Right lobe of liver (tissue), 6 donors: ENCODE results near the gene GHR. TPM values are rescaled to one million over a fixed set of nuclear protein-coding genes. Genes with fewer than 3 reads are reported as not detected.

Source experiments
- ATAC-seq, 4 donors: fragments of 200-7000 bp; cut with Tn5 transposase; one replicate each; pipeline ENCODE4 v1.9.1; 2020; ENCODE audit warnings: mild to moderate bottlenecking in 4 of 4, moderate library complexity in 4 of 4
- DNase-seq, 3 donors: peaks; one replicate each; pipeline ENCODE4 v3.0.0-alpha.2; 2020
- H3K27ac ChIP-seq, 3 donors: fragments of 200-600 bp; one replicate each; pipeline ENCODE4 v1.8.0; 2022
- H3K27me3 ChIP-seq, 2 donors: fragments of 200-600 bp; one replicate each; pipeline ENCODE4 v1.8.0; 2022
- H3K36me3 ChIP-seq, 4 donors: fragments of 200-600 bp; sonication (generic) in 1 of 4; one replicate each; pipeline versions ENCODE4 v1.5.1 to v1.8.0; 2017 to 2022; ENCODE audit warnings: control low read depth in 1 of 4
- H3K4me1 ChIP-seq, 4 donors: fragments of 200-600 bp; sonication (generic) in 1 of 4; one replicate each; pipeline versions ENCODE4 v1.5.1 to v1.8.0; 2017 to 2022; ENCODE audit warnings: control low read depth in 1 of 4
- H3K4me3 ChIP-seq, 3 donors: fragments of 200-600 bp; one replicate each; pipeline ENCODE4 v1.8.0; 2022
- H3K9me3 ChIP-seq, 4 donors: fragments of 200-600 bp; sonication (generic) in 1 of 4; one replicate each; pipeline versions ENCODE4 v1.5.1 to v1.8.0; 2017 to 2022; ENCODE audit warnings: control low read depth in 1 of 4
- POLR2A ChIP-seq: fragments of 450-650 bp; IDR thresholded peaks from one replicate; pipeline ENCODE4 v1.6.1; 2017; ENCODE audit warnings: antibody characterized with exemption, mild to moderate bottlenecking
- whole genome bisulfite sequencing: methylation state at CpG from one replicate; pipeline ENCODE4 v1.1.6; 2018; ENCODE audit warnings: low coverage, low lambda C conversion rate; ENCODE audit not compliant: insufficient coverage; ENCODE audit errors: missing lambda C conversion rate; 5-methylcytosine and 5-hydroxymethylcytosine counted together
- intact Hi-C, 2 donors: fragments of 100-400 bp; cut with DNase I; formaldehyde crosslinking; loops; one replicate each; pipeline versions ENCODE4 v1.11.2 to v1.14.1; 2022
- total RNA-seq, 6 experiments: library from RNA; depleted of rRNA in 2 of 6; stranded (reverse); fragments of >200 nt in 2 of 6; fragmentation: NEBNext Ultra II Directional in 3 of 6; extraction: Animal tissue kit (Norgen Biotek cat#: 25700) in 3 of 6; gene quantifications; one replicate each; pipeline versions ENCODE4 v1.1.0 to v1.2.4, GENCODE V29; 2016 to 2023
- TF ChIP-seq, protein P1 (sequence below), 4 donors: fragments of 200-600 bp in 3 of 4; fragments of 450-650 bp in 1 of 4; IDR thresholded peaks; one replicate each; pipeline versions ENCODE4 v1.5.1 to v1.8.0; 2016 to 2022; ENCODE audit warnings: antibody characterized with exemption in 4 of 4, mild to moderate bottlenecking in 2 of 4
- donor health status: DM: no; HTN: yes; CAD: no.
- donor health status: DM: no; HTN: no; CAD: no.
- donor health status: DM: no; HTN: no; CAD: no.
- donor health status: DM: no; HTN: yes; CAD: no.
- donor health status: DM: no; HTN: yes; CAD: no.

The GHR gene
- total RNA-seq, 6 experiments from 2014 or later = 25.9 to 90.7 (median 71.9) TPM

- Histone ChIP-seq H3K36me3 (no peaks in the 10 kb centered on the region), H3K27me3 (no peaks in the 10 kb centered on the region), H3K4me3 (no peak overlapping the region), H3K27ac (no peak overlapping the region), H3K4me1 (peaks cover 0 to 8% (median 0%) of the 10 kb centered on the region in 4 donors), H3K9me3 (no peaks in the 10 kb centered on the region)
- no peak for DNase-seq
- TF ChIP-seq POLR2A = no peak
- TF ChIP-seq, protein P1, sequence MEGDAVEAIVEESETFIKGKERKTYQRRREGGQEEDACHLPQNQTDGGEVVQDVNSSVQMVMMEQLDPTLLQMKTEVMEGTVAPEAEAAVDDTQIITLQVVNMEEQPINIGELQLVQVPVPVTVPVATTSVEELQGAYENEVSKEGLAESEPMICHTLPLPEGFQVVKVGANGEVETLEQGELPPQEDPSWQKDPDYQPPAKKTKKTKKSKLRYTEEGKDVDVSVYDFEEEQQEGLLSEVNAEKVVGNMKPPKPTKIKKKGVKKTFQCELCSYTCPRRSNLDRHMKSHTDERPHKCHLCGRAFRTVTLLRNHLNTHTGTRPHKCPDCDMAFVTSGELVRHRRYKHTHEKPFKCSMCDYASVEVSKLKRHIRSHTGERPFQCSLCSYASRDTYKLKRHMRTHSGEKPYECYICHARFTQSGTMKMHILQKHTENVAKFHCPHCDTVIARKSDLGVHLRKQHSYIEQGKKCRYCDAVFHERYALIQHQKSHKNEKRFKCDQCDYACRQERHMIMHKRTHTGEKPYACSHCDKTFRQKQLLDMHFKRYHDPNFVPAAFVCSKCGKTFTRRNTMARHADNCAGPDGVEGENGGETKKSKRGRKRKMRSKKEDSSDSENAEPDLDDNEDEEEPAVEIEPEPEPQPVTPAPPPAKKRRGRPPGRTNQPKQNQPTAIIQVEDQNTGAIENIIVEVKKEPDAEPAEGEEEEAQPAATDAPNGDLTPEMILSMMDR (IDR thresholded peaks at IDR 0.05) = peak; percentile 53 to 57 (median 54)
- WGBS = 16% methylated on average over 3 of the region's 3 CpGs
- ATAC-seq = peak; percentile 71 to 88 (median 82)
- intact Hi-C loops = no loop called here
Observed at GRCh38 chr5:42767491-42768105, 344.4 kb downstream of the GHR start.

DNA sequence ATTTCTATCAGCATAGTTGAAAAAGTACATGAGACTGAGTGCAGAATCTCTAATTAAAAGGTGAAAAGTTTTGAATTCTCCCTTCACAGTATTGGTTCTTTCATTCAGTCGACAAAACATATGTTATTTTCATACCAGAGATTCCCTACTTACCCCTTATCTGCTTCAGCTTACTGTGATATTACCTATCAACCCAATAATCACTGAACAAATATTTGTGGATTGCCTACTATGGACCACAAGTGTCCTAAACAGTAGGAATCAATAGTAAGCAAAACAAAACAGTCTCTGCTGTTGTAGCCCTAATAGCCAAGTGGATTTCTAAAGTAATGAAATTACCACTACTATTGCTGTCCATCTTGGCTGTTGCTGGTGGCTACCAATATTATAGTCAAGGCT lies 344.9 kb downstream of the GHR start:
- no peak overlapping the region for H3K4me3 ChIP-seq
- no peak overlapping the region for H3K27ac ChIP-seq
- DNase-seq (no peak), ATAC-seq (peak; percentile 53 to 75 (median 63))
- intact Hi-C loops = no loop called here
- 15% methylated on average over 1 of the region's 1 CpG for WGBS
- H3K36me3 ChIP-seq = no peaks in the 10 kb centered on the region
- no peaks in the 10 kb centered on the region for H3K27me3 ChIP-seq
- TF ChIP-seq POLR2A = no peak
- TF ChIP-seq, protein P1 (IDR thresholded peaks at IDR 0.05) = no peak
- peaks cover 0 to 8% (median 0%) of the 10 kb centered on the region in 4 donors for H3K4me1 ChIP-seq
- no peaks in the 10 kb centered on the region for H3K9me3 ChIP-seq

GRCh38 chr5:42770003-42770402 lies 346.8 kb downstream of the GHR start:
- DNase-seq (no peak), ATAC-seq (no peak)
- no peak overlapping the region for H3K27ac ChIP-seq
- intact Hi-C loops = no loop called here
- H3K4me1 ChIP-seq = peaks cover 0 to 8% (median 0%) of the 10 kb centered on the region in 4 donors
- H3K9me3 ChIP-seq = no peaks in the 10 kb centered on the region
- no peaks in the 10 kb centered on the region for H3K36me3 ChIP-seq
- TF ChIP-seq, protein P1 (IDR thresholded peaks at IDR 0.05) = no peak
- no peak for TF ChIP-seq POLR2A
- no peak overlapping the region for H3K4me3 ChIP-seq
- H3K27me3 ChIP-seq = no peaks in the 10 kb centered on the region
